ENCODE measurements around the gene NEURL1B.

The NEURL1B gene

GRCh38 chr5:172725785-172726184 is 84.7 kb downstream of the NEURL1B start:
- no peak overlapping the region for H3K4me3 ChIP-seq (replicated peaks; ENCODE audit: low read depth, low read length)
- TF ChIP-seq, protein P1, sequence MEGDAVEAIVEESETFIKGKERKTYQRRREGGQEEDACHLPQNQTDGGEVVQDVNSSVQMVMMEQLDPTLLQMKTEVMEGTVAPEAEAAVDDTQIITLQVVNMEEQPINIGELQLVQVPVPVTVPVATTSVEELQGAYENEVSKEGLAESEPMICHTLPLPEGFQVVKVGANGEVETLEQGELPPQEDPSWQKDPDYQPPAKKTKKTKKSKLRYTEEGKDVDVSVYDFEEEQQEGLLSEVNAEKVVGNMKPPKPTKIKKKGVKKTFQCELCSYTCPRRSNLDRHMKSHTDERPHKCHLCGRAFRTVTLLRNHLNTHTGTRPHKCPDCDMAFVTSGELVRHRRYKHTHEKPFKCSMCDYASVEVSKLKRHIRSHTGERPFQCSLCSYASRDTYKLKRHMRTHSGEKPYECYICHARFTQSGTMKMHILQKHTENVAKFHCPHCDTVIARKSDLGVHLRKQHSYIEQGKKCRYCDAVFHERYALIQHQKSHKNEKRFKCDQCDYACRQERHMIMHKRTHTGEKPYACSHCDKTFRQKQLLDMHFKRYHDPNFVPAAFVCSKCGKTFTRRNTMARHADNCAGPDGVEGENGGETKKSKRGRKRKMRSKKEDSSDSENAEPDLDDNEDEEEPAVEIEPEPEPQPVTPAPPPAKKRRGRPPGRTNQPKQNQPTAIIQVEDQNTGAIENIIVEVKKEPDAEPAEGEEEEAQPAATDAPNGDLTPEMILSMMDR (IDR thresholded peaks at IDR 0.05; ENCODE audit: low read length, missing control alignments): no peak
- no peak for DNase-seq (ENCODE audit: low read depth)

DNA sequence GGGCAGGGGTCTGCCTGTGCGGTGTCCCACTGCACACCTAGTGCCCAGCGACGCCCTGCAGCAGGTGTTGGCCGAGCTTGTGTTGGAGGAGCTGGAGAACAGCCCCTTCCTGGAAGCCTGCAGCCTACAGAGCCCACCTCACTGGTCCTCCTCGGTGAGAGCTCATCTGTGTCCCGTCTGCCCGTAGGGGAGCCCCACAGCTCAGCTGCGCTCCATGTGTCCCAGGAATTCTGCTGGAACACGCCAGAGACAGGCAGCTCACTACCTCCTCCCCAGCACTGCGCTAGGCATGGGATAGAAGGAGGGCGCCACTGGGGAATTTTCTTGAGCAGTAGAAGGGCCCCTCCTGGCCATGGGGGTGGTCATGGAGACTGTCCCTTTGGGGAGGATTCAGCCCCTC is 85.9 kb downstream of the NEURL1B start:
- no peak for DNase-seq (ENCODE audit: low read depth)
- TF ChIP-seq, protein P1 (IDR thresholded peaks at IDR 0.05; ENCODE audit: low read length, missing control alignments): no peak
- no peak overlapping the region for H3K4me3 ChIP-seq (replicated peaks; ENCODE audit: low read depth, low read length)

- TF ChIP-seq, protein P1 (IDR thresholded peaks at IDR 0.05; ENCODE audit: low read length, missing control alignments): no peak
- no peak overlapping the region for H3K4me3 ChIP-seq (replicated peaks; ENCODE audit: low read depth, low read length)
- no peak for DNase-seq (ENCODE audit: low read depth)
Measured at GRCh38 chr5:172727551-172727950, 86.5 kb downstream of the NEURL1B start.

GRCh38 chr5:172728481-172729241 is 87.6 kb downstream of the NEURL1B start:
- DNase-seq (ENCODE audit: low read depth): no peak
- TF ChIP-seq, protein P1 (IDR thresholded peaks at IDR 0.05; ENCODE audit: low read length, missing control alignments): no peak
- no peak overlapping the region for H3K4me3 ChIP-seq (replicated peaks; ENCODE audit: low read depth, low read length)

DNA sequence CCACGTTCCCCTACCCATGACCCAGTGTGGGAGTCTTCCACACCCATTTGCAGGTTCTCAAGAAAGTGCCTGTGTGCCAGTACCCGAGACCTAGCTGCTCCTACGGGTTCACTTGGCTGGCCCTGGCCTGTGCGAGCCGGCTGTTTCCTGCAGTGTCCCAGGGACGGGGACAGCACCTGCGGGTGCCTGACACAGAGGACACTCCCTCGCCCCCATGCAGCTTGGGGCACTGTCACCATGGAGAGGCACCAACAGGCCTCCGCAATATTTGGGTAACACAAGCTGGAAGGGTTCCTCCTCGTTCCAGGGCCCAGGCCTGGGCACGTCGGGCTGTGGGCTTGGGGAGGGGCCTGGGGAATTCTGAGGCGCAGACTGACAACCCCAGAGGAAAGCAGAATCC is 88.5 kb downstream of the NEURL1B start:
- no peak for DNase-seq (ENCODE audit: low read depth)
- no peak overlapping the region for H3K4me3 ChIP-seq (replicated peaks; ENCODE audit: low read depth, low read length)
- TF ChIP-seq, protein P1 (IDR thresholded peaks at IDR 0.05; ENCODE audit: low read length, missing control alignments): no peak

GRCh38 chr5:172730222-172730621 is 89.2 kb downstream of the NEURL1B start:
- TF ChIP-seq, protein P1 (IDR thresholded peaks at IDR 0.05; ENCODE audit: low read length, missing control alignments): no peak
- H3K4me3 ChIP-seq (replicated peaks; ENCODE audit: low read depth, low read length): no peak overlapping the region
- DNase-seq (ENCODE audit: low read depth): no peak

Data from fibroblast of pulmonary artery (primary cell).